Osteoblast (primary cell): ENCODE measurements around the gene ATG9B. TPM values are rescaled to one million over a fixed set of nuclear protein-coding genes. Genes with fewer than 3 reads are reported as not detected.

Experiments
- DNase-seq: peaks from one replicate; pipeline ENCODE4 v3.0.0; 2011; ENCODE audit warnings: low spot score, mixed read lengths; ENCODE audit not compliant: insufficient read length; ENCODE audit errors: missing footprints
- H2AFZ ChIP-seq: 2 replicates; pipeline ENCODE4 v1.6.0; 2011; ENCODE audit warnings: mild to moderate bottlenecking, low read length
- H3K27ac ChIP-seq: 2 replicates; pipeline ENCODE4 v1.5.1; 2011; ENCODE audit warnings: mild to moderate bottlenecking, low read depth, low read length, moderate library complexity
- H3K27me3 ChIP-seq: 2 replicates; pipeline ENCODE4 v1.6.0; 2012; ENCODE audit warnings: mild to moderate bottlenecking, control low read depth, inconsistent platforms, low read length, moderate library complexity; ENCODE audit not compliant: insufficient read depth
- H3K36me3 ChIP-seq: 2 replicates; pipeline ENCODE4 v1.5.1; 2011; ENCODE audit warnings: mild to moderate bottlenecking, low read length, control low read depth, moderate library complexity; ENCODE audit not compliant: insufficient read depth
- H3K4me1 ChIP-seq: 2 replicates; pipeline ENCODE4 v1.5.1; 2011; ENCODE audit warnings: mild to moderate bottlenecking, low read length, control low read depth, moderate library complexity; ENCODE audit not compliant: insufficient read depth
- H3K4me2 ChIP-seq: 2 replicates; pipeline ENCODE4 v1.6.0; 2011; ENCODE audit warnings: mild to moderate bottlenecking, low read length; ENCODE audit not compliant: insufficient read depth
- H3K4me3 ChIP-seq: fragments of 200-600 bp; sonication (generic); 3 replicates; pipeline ENCODE4 v1.5.1; 2012; ENCODE audit warnings: mild to moderate bottlenecking, low read length, inconsistent platforms; ENCODE audit not compliant: insufficient read depth
- H3K79me2 ChIP-seq: 2 replicates; pipeline ENCODE4 v1.6.0; 2012; ENCODE audit warnings: mild to moderate bottlenecking, low read length, control low read depth, inconsistent platforms; ENCODE audit not compliant: insufficient read depth
- H3K9me3 ChIP-seq: 2 replicates; pipeline ENCODE4 v1.5.1; 2011; ENCODE audit warnings: low read depth, low read length, control low read depth
- H4K20me1 ChIP-seq: 2 replicates; pipeline ENCODE4 v1.6.0; 2012; ENCODE audit warnings: mild to moderate bottlenecking, low read length, control low read depth; ENCODE audit not compliant: insufficient read depth
- total RNA-seq: library from RNA; depleted of rRNA; stranded (reverse); fragments of >200 nt; gene quantifications from 2 replicates; pipeline ENCODE4 v1.2.3, GENCODE V29; 2012
- TF ChIP-seq, protein P1 (sequence below): IDR thresholded peaks from 2 replicates; pipeline ENCODE4 v1.5.1; 2011; ENCODE audit warnings: mild to moderate bottlenecking, low read depth, low read length, moderate library complexity; ENCODE audit errors: extremely low read depth

Gene ATG9B
- total RNA-seq, 1 donor = not detected

- no peak for DNase-seq
- no peak overlapping the region for H3K27ac ChIP-seq
- H3K4me1 ChIP-seq = no peaks in the 10 kb centered on the region
- H4K20me1 ChIP-seq = no peaks in the 10 kb centered on the region
- no peak overlapping the region for H2AFZ ChIP-seq
- no peaks in the 10 kb centered on the region for H3K79me2 ChIP-seq
- TF ChIP-seq, protein P1, sequence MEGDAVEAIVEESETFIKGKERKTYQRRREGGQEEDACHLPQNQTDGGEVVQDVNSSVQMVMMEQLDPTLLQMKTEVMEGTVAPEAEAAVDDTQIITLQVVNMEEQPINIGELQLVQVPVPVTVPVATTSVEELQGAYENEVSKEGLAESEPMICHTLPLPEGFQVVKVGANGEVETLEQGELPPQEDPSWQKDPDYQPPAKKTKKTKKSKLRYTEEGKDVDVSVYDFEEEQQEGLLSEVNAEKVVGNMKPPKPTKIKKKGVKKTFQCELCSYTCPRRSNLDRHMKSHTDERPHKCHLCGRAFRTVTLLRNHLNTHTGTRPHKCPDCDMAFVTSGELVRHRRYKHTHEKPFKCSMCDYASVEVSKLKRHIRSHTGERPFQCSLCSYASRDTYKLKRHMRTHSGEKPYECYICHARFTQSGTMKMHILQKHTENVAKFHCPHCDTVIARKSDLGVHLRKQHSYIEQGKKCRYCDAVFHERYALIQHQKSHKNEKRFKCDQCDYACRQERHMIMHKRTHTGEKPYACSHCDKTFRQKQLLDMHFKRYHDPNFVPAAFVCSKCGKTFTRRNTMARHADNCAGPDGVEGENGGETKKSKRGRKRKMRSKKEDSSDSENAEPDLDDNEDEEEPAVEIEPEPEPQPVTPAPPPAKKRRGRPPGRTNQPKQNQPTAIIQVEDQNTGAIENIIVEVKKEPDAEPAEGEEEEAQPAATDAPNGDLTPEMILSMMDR = no peak
- no peak overlapping the region for H3K4me2 ChIP-seq
- no peaks in the 10 kb centered on the region for H3K36me3 ChIP-seq
- H3K27me3 ChIP-seq = peaks cover 34% of the 10 kb centered on the region
- no peak overlapping the region for H3K4me3 ChIP-seq
- H3K9me3 ChIP-seq = no peaks in the 10 kb centered on the region
Observed at GRCh38 chr7:150973571-150974451, 50.5 kb downstream of the ATG9B start.

DNA sequence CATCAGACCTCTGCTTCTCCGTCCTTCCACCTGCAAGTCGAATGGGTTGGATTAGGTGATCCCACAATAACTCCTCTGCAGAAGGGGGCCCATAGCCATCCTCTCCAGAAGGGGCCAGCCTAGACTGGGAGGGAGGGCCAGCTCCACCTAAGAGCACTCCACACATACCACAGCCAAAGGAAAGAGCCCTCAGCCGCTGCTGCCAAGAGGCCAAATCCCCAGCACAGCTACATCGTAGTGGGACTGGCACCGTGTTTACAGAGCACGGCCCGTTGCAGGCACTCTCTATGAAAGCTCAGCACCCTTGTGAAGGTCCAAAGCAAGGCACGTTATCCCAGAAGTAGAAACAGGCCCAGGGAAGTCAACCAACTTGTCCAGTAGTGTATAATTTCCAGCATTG, 51.6 kb downstream of the ATG9B start:
- Histone ChIP-seq H3K4me3 (no peak overlapping the region), H4K20me1 (no peaks in the 10 kb centered on the region), H3K27me3 (peaks cover 37% of the 10 kb centered on the region), H3K79me2 (no peaks in the 10 kb centered on the region), H3K4me2 (no peak overlapping the region), H3K27ac (no peak overlapping the region), H3K9me3 (no peaks in the 10 kb centered on the region), H3K36me3 (no peaks in the 10 kb centered on the region), H3K4me1 (no peaks in the 10 kb centered on the region), H2AFZ (no peak overlapping the region)
- TF ChIP-seq, protein P1 = no peak
- DNase-seq = no peak

DNA sequence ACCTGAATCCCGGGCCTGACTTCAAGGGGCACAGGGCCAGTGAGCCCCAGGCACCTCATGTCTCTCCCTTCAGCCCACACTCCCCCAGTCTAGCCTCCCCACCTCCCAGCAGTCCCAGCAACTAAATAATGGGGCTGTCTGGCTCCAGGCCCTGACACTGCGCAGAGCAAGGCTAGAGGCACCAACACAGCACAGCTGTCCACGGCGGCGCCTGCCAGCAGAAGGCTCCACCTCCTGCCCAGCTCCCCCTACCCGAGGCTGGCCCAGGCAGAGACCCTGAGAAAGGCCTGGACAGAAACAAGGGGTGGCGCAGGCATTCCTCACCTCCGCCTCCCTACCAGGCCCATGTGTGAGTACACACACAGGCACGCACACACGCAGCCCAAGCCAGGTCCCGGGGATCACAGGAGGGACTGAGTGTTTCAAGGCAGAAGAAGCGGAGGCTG, 52.2 kb downstream of the ATG9B start:
- Histone ChIP-seq H3K27ac (no peak overlapping the region), H3K4me3 (no peak overlapping the region), H3K9me3 (no peaks in the 10 kb centered on the region), H3K79me2 (no peaks in the 10 kb centered on the region), H3K27me3 (peaks cover 39% of the 10 kb centered on the region), H4K20me1 (no peaks in the 10 kb centered on the region), H3K36me3 (no peaks in the 10 kb centered on the region), H3K4me2 (no peak overlapping the region), H2AFZ (no peak overlapping the region), H3K4me1 (no peaks in the 10 kb centered on the region)
- TF ChIP-seq, protein P1 = no peak
- no peak for DNase-seq

DNA sequence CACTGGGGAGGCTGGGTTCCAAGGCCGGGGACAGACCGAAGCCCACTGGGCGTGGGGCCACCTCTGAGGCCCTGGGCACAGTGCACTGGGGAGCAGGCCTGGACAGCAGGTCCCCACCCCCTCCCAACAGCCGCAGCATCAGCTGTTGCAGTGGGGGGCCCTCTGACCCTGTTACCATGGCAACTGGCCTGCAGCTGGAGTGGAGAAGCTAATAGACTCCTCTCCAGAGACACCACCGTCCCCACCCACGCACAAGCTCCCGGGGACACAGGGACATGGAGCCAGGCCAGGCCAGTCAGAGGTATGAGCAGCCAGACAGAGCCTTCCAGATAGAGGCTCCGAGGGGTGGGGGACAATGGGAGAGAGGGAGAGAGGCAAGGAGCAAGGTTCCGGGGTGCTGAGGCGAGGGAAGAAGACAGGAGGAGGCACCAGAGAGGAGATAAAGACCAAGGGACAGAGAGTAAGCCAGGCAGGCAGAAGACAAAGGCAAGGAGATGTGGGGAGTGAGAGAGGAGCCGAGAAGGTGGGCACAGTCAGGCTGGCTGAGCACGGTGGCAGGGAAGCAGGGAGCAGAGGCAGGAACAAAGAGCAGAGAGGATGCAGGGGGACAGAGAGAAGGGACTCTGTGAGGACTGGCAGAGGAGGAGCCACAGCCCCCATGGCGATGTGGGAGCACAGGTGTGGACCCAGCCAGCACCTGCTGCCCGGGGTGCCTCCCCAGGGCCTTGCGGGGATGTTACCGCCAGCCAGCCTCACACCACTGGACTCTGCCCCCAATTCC, 52.9 kb downstream of the ATG9B start:
- TF ChIP-seq, protein P1 = no peak
- Histone ChIP-seq H3K9me3 (no peaks in the 10 kb centered on the region), H3K4me1 (no peaks in the 10 kb centered on the region), H3K27me3 (peaks cover 34% of the 10 kb centered on the region), H2AFZ (no peak overlapping the region), H3K79me2 (no peaks in the 10 kb centered on the region), H3K4me3 (no peak overlapping the region), H3K4me2 (no peak overlapping the region), H4K20me1 (no peaks in the 10 kb centered on the region), H3K36me3 (no peaks in the 10 kb centered on the region), H3K27ac (no peak overlapping the region)
- DNase-seq = no peak
